SK-N-SH treated with all-trans-retinoic acid at 6 μM for 48 hours (cell line): ENCODE results near the gene CKLF.

ENCODE experiments used
- ATAC-seq: fragments of 200-7000 bp; cut with Tn5 transposase; 3 replicates; pipeline ENCODE4 v1.9.1; 2020; ENCODE audit warnings: mild to moderate bottlenecking, moderate library complexity
- ARNTL ChIP-seq: fragments of 450-650 bp; formaldehyde crosslinking; IDR thresholded peaks from 2 replicates; pipeline ENCODE4 v1.5.0; 2020; ENCODE audit warnings: low read depth, mild to moderate bottlenecking, moderate library complexity, borderline replicate concordance
- BACH2 ChIP-seq: fragments of 250-450 bp; sonication (Bioruptor Pico); IDR thresholded peaks from 2 replicates; pipeline ENCODE4 v1.9.0; 2021; ENCODE audit warnings: mild to moderate bottlenecking, borderline replicate concordance
- CSDC2 ChIP-seq: fragments of 250-450 bp; sonication (Bioruptor Pico); IDR thresholded peaks from 2 replicates; pipeline ENCODE4 v1.5.0; 2020; ENCODE audit warnings: mild to moderate bottlenecking, moderate library complexity
- ESRRG ChIP-seq: fragments of 250-450 bp; sonication (Bioruptor Pico); IDR thresholded peaks from 2 replicates; pipeline ENCODE4 v1.6.1; 2021; ENCODE audit warnings: mild to moderate bottlenecking
- GLIS3 ChIP-seq: fragments of 250-450 bp; sonication (Bioruptor Pico); IDR thresholded peaks from 2 replicates; pipeline ENCODE4 v1.5.0; 2020; ENCODE audit warnings: mild to moderate bottlenecking, moderate library complexity
- ISL1 ChIP-seq: fragments of 250-450 bp; sonication (Bioruptor Pico); IDR thresholded peaks from 2 replicates; pipeline ENCODE4 v2.1.2; 2022; ENCODE audit warnings: mild to moderate bottlenecking, moderate library complexity
- OSR1 ChIP-seq: fragments of 250-450 bp; sonication (Bioruptor Pico); IDR thresholded peaks from 2 replicates; pipeline ENCODE4 v1.8.0; 2022; ENCODE audit warnings: moderate library complexity, mild to moderate bottlenecking, inconsistent platforms
- PPARA ChIP-seq: fragments of 250-450 bp; sonication (Bioruptor Pico); IDR thresholded peaks from 2 replicates; pipeline ENCODE4 v1.5.0; 2020; ENCODE audit warnings: mild to moderate bottlenecking, borderline replicate concordance
- RARB ChIP-seq: fragments of 250-450 bp; sonication (Bioruptor Pico); IDR thresholded peaks from 2 replicates; pipeline ENCODE4 v1.8.0; 2021; ENCODE audit warnings: mild to moderate bottlenecking, moderate library complexity
- SNAI2 ChIP-seq: fragments of 250-450 bp; sonication (Bioruptor Pico); IDR thresholded peaks from 2 replicates; pipeline ENCODE4 v1.5.0; 2020; ENCODE audit warnings: mild to moderate bottlenecking, moderate library complexity
- TCF4 ChIP-seq: fragments of 250-450 bp; sonication (Bioruptor Pico); IDR thresholded peaks from 2 replicates; pipeline ENCODE4 v1.8.0; 2021; ENCODE audit warnings: mild to moderate bottlenecking, moderate library complexity, borderline replicate concordance
- TOX ChIP-seq: fragments of 250-450 bp; sonication (Bioruptor Pico); IDR thresholded peaks from 2 replicates; pipeline ENCODE4 v1.8.0; 2021; ENCODE audit warnings: mild to moderate bottlenecking, moderate library complexity, borderline replicate concordance
- ZC3H10 ChIP-seq: fragments of 250-450 bp; sonication (Bioruptor Pico); IDR thresholded peaks from 2 replicates; pipeline ENCODE4 v1.5.1; 2021; ENCODE audit warnings: mild to moderate bottlenecking, moderate library complexity
- ZFP3 ChIP-seq: fragments of 250-450 bp; sonication (Bioruptor Pico); IDR thresholded peaks from 2 replicates; pipeline ENCODE4 v1.5.0; 2020; ENCODE audit warnings: mild to moderate bottlenecking, moderate library complexity
- ZFP30 ChIP-seq: fragments of 450-650 bp; formaldehyde crosslinking; IDR thresholded peaks from 2 replicates; pipeline ENCODE4 v1.5.0; 2022; ENCODE audit warnings: mild to moderate bottlenecking, moderate library complexity
- ZNF565 ChIP-seq: fragments of 450-650 bp; formaldehyde crosslinking; conservative IDR thresholded peaks from 2 replicates; pipeline ENCODE4 v1.5.0; 2020; ENCODE audit warnings: low read depth, mild to moderate bottlenecking, moderate library complexity
- ZNF70 ChIP-seq: fragments of 450-650 bp; formaldehyde crosslinking; IDR thresholded peaks from 2 replicates; pipeline ENCODE4 v1.5.0; 2020; ENCODE audit warnings: mild to moderate bottlenecking, moderate library complexity
- ZNF8 ChIP-seq: fragments of 450-650 bp; formaldehyde crosslinking; IDR thresholded peaks from 2 replicates; pipeline ENCODE4 v1.5.0; 2020; ENCODE audit warnings: mild to moderate bottlenecking, moderate library complexity
- TF ChIP-seq, protein P1 (sequence below): fragments of 250-450 bp; sonication (Bioruptor Pico); IDR thresholded peaks from 2 replicates; pipeline ENCODE4 v1.5.1; 2021; ENCODE audit warnings: mild to moderate bottlenecking, moderate library complexity
- TF ChIP-seq, protein P2 (sequence below): fragments of 250-450 bp; sonication (Bioruptor Pico); IDR thresholded peaks from 2 replicates; pipeline ENCODE4 v1.8.0; 2021; ENCODE audit warnings: low read depth, mild to moderate bottlenecking, moderate library complexity, borderline replicate concordance
- TF ChIP-seq, protein P3 (sequence below): fragments of 250-450 bp; sonication (Bioruptor Pico); IDR thresholded peaks from 2 replicates; pipeline ENCODE4 v1.8.0; 2020; ENCODE audit warnings: mild to moderate bottlenecking, moderate library complexity, borderline replicate concordance

CKLF gene

DNA sequence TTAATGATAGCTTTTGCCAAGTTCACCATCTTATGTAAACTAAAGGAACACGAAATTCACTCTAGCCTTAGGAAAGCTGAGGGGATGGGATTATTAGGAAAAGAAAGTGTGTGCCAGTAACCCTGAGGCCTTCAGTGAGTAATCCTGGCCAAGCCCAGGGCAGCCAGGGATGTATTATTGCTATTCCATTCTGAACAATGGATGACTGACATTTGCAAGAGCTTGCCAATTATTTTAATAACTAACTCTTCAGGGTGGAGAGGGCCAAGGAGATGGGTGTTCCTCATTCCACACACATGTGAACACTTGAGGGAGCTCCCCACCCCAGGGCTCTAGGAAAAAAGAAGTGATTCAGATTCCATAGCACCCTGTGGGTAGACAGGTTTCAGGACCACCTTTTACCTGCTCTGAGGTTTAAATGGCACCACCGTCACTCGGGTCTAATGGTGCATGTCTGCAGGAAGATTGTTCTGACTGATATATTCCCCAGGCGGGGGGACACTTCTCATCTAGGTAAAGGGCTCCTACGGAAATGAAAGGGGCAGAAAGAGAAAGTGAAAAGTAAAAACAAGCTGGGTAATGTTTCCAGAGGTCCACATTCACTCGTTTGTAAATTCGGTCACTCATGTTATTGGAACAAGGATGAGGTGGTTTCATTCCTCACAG, 44.0 kb upstream of the CKLF start:
- ATAC-seq = no peak
- no peak for TF ChIP-seq TOX (CRISPR knock-in tag)
- TF ChIP-seq BACH2 = no peak
- TF ChIP-seq, protein P1, sequence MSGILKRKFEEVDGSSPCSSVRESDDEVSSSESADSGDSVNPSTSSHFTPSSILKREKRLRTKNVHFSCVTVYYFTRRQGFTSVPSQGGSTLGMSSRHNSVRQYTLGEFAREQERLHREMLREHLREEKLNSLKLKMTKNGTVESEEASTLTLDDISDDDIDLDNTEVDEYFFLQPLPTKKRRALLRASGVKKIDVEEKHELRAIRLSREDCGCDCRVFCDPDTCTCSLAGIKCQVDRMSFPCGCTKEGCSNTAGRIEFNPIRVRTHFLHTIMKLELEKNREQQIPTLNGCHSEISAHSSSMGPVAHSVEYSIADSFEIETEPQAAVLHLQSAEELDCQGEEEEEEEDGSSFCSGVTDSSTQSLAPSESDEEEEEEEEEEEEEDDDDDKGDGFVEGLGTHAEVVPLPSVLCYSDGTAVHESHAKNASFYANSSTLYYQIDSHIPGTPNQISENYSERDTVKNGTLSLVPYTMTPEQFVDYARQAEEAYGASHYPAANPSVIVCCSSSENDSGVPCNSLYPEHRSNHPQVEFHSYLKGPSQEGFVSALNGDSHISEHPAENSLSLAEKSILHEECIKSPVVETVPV = no peak
- no peak for TF ChIP-seq ZFP30 (CRISPR knock-in tag)
- TF ChIP-seq ZNF70 (CRISPR knock-in tag) = no peak
- TF ChIP-seq, protein P2, sequence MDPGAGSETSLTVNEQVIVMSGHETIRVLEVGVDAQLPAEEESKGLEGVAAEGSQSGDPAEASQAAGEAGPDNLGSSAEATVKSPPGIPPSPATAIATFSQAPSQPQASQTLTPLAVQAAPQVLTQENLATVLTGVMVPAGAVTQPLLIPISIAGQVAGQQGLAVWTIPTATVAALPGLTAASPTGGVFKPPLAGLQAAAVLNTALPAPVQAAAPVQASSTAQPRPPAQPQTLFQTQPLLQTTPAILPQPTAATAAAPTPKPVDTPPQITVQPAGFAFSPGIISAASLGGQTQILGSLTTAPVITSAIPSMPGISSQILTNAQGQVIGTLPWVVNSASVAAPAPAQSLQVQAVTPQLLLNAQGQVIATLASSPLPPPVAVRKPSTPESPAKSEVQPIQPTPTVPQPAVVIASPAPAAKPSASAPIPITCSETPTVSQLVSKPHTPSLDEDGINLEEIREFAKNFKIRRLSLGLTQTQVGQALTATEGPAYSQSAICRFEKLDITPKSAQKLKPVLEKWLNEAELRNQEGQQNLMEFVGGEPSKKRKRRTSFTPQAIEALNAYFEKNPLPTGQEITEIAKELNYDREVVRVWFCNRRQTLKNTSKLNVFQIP (CRISPR knock-in tag) = no peak
- no peak for TF ChIP-seq ZNF565 (CRISPR knock-in tag)
- no peak for TF ChIP-seq ARNTL
- TF ChIP-seq ZC3H10 (CRISPR knock-in tag) = no peak
- TF ChIP-seq ZNF8 = no peak
- TF ChIP-seq, protein P3, sequence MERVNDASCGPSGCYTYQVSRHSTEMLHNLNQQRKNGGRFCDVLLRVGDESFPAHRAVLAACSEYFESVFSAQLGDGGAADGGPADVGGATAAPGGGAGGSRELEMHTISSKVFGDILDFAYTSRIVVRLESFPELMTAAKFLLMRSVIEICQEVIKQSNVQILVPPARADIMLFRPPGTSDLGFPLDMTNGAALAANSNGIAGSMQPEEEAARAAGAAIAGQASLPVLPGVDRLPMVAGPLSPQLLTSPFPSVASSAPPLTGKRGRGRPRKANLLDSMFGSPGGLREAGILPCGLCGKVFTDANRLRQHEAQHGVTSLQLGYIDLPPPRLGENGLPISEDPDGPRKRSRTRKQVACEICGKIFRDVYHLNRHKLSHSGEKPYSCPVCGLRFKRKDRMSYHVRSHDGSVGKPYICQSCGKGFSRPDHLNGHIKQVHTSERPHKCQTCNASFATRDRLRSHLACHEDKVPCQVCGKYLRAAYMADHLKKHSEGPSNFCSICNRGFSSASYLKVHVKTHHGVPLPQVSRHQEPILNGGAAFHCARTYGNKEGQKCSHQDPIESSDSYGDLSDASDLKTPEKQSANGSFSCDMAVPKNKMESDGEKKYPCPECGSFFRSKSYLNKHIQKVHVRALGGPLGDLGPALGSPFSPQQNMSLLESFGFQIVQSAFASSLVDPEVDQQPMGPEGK = no peak
- TF ChIP-seq TCF4 = no peak

DNA sequence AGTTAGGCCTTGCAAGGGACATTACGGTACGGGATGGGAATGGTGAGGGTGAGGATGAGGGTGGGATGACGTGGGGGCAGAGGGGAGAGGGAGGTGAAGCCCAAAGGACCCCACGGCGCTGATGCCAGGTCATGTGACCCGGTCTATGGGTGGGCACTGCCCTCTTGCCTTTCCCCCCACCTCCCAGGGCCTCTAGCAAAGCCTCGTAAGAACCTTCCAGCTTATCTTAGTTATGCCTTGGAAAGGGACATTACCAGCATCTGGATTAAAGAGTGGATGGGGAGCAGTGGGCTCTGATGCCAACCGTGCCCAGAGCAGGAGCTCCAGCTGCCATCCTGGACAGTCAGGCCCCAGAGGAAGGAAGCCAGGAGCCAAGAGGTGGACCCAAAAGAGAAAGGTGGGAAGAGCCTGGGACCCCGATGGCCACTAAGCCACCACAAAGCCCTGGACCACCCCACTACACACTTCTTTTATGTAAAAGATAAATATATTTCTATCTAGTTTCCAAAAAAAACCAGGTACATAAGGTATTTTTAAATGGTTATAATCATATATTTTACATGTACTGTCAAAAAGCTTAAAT, 43.4 kb upstream of the CKLF start:
- TF ChIP-seq TOX (CRISPR knock-in tag) = no peak
- TF ChIP-seq ZC3H10 (CRISPR knock-in tag) = no peak
- TF ChIP-seq, protein P3 = no peak
- TF ChIP-seq ZFP30 (CRISPR knock-in tag) = no peak
- TF ChIP-seq ZFP3 = no peak
- no peak for TF ChIP-seq ISL1 (CRISPR knock-in tag)
- no peak for TF ChIP-seq ZNF8
- TF ChIP-seq CSDC2 (CRISPR knock-in tag) = no peak
- TF ChIP-seq ZNF70 (CRISPR knock-in tag) = no peak
- TF ChIP-seq, protein P1 = no peak
- TF ChIP-seq PPARA = no peak
- TF ChIP-seq SNAI2 (CRISPR knock-in tag) = no peak
- TF ChIP-seq ESRRG = no peak
- TF ChIP-seq ZNF565 (CRISPR knock-in tag) = no peak
- TF ChIP-seq OSR1 (CRISPR knock-in tag) = no peak
- no peak for TF ChIP-seq BACH2
- TF ChIP-seq, all 23 proteins: peak for 0
- no peak for ATAC-seq

DNA sequence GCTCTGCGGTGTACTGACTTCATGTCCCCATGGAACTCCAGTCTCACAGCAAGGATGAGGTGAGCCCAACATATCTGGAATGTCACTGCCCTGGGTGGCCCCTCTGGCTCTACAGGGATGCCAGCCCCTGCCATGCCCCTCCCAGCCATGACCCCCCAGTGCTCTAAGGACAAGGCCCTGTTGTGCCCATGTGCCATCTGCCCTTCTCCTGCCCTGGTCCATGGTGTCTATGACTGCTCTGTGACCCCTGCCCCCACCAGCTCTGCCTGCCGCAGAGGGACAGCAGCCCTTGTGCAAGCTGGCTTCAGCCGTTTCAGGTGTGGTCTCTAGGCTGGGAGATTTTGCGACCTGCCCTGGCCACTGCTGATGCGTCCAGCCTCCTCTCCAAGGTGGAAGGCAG, 42.8 kb upstream of the CKLF start:
- TF ChIP-seq RARB (CRISPR knock-in tag) (no peak), TCF4 (no peak), GLIS3 (no peak), BACH2 (no peak), PPARA (no peak)
- ATAC-seq = no peak

DNA sequence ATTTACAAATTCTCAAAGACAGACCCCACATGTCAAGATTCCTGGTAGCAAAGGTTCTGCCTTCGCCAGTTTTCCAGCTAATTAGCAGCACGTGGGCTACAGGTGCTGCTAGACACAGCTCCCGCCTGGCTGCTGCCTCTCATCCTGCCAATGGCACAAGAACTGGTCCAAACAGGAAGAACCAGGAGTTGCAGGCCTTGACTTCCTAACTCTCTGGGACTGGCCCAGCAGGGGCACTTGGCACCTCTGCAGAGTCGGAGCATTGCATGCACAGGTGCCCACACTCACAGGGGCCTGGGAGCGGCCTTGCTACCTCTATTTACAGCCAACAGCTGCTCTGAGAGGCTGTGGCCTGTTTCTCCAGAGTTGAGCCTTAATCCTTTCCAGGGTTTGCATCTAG, 42.1 kb upstream of the CKLF start:
- no peak for ATAC-seq
- TF ChIP-seq ARNTL = no peak
- no peak for TF ChIP-seq ZFP30 (CRISPR knock-in tag)
- TF ChIP-seq, protein P3 = no peak
- TF ChIP-seq OSR1 (CRISPR knock-in tag) = no peak
- no peak for TF ChIP-seq TOX (CRISPR knock-in tag)
- TF ChIP-seq ESRRG = no peak
- TF ChIP-seq TCF4 = no peak
- TF ChIP-seq, protein P2 (CRISPR knock-in tag) = no peak
- no peak for TF ChIP-seq ZNF8
- no peak for TF ChIP-seq ZNF565 (CRISPR knock-in tag)
- no peak for TF ChIP-seq ZC3H10 (CRISPR knock-in tag)
- no peak for TF ChIP-seq RARB (CRISPR knock-in tag)
- no peak for TF ChIP-seq ZNF70 (CRISPR knock-in tag)
- TF ChIP-seq SNAI2 (CRISPR knock-in tag) = no peak
